Measurements from ENCODE around the gene TMEM117.
"Not testable (repeated sequence)": the region's sequence is repeated elsewhere in the genome, so short reads cannot be mapped to it uniquely, and the experiment has no call there.

TMEM117 gene

DNA sequence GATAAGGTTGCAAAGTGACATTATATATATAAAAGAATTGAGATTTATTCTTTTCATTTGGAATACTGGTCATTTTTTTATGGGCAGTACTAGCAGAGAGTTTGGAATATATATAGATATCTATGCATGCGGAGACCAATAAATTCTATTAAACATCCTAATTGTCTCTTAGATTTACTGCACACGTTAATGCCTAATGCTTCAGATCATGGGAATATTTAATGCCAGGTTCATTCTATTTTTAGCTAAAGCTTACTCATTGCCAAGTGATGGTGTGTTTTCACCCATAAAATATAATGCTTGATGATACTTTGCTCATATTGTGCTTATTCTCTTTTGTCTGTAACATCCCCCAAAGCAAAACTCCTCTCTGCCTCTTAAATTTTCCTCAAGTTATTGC lies 264.4 kb downstream of the TMEM117 start:
- DNase-seq (ENCODE audit: low read depth), result no peak

DNA sequence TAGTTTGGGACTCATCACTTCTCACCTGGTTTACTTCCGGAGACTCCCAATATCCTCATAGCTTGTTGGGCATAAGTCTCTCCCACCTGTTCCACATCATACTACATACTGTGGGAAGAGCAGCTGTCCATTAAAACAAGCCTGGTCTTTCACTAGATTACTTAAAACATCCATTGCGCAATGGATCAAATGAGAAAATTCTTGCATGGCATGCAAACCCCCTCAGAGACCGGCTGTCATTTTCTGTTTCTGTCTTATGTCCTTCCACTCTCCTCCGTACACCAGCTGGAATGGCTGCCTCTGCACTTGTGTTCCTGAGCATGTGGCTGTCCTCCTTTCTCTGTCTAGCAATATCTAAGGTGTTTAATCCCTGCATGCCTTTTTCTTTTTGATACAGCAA lies 265.6 kb downstream of the TMEM117 start:
- no peak for DNase-seq (ENCODE audit: low read depth)

DNA sequence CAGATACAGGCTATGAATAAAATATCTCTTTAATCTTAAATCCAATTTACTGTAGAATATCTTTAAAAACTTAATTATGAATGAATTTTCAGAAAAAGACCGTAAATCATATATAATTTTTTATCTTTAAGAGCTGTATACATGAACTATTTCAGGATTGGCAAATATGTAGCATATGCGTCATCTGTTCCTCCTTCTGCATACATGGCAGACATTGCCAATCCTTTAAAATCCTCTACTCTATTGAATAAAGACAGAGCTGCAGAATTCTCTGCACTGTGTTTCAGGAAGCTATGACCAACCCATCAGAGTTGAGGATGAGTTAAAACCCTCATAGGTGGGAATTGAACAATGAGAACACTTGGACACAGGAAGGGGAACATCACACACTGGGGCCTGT lies 279.0 kb downstream of the TMEM117 start:
- DNase-seq (ENCODE audit: low read depth), result no peak

DNA sequence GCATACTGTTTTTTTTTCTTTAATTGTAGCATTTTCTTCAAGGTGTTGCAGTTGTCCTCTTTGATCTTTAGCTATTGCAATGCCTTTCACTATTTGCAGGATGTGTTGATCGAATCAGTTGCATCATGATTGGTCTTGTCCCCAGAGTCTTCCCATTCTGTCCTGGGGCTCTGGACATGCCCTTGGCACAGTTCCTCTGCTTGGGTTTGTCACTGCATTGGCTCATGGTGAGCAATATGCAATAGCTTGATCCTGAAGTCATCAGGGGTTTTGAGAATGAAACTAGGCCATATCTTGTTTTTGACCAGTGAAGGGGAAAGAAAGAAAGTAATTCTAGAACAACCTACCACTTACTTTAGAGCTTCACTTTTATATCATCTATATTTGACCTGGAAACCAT lies 281.5 kb downstream of the TMEM117 start:
- no peak for DNase-seq (ENCODE audit: low read depth)

- no peak for DNase-seq (ENCODE audit: low read depth)
Observed at GRCh38 chr12:44118946-44119345, 283.1 kb downstream of the TMEM117 start.

- no peak for DNase-seq (ENCODE audit: low read depth)
Observed at GRCh38 chr12:44126806-44127205, 290.9 kb downstream of the TMEM117 start.

- DNase-seq (ENCODE audit: low read depth), result no peak
Observed at GRCh38 chr12:44127966-44128710, 292.3 kb downstream of the TMEM117 start.

DNA sequence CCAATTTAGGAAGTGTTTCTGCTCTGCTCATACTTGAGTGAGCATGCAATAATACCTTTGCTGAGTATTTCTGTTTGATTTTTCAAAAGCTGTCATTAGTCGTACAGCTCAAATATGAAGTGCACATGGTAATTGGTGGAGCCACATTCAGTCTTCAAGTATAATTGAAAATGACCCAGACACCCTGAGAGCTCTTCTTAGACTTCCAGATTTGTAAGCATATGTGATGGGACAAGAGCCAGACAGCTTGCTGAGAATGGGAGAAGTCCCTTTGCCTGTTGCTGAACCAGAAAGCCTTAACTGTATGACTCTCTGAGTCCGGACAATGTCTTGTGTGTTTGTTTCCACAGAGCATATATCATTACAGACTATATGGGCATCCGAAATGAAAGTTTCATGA lies 307.3 kb downstream of the TMEM117 start:
- DNase-seq (ENCODE audit: low read depth), result no peak

GRCh38 chr12:44148936-44149335 lies 313.1 kb downstream of the TMEM117 start:
- DNase-seq (ENCODE audit: low read depth), result no peak

DNA sequence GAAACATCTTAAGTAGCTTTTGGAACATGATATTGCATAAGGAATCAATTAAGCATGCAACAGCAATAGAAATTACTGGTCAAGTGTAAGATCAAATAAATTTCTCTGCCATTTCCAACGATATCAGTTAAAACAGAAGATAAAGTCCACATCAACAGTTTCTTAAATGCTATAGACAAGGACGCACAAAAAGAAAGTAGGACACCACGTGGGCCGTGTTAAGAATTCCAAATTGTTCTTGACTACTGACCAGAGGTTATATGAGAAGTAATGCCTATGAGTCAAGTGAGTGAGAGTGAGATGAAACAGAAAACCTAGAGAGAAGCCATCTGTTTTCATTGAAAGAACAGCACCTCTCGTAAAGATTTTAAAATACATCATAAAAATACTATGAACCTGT lies 318.2 kb downstream of the TMEM117 start:
- no peak for DNase-seq (ENCODE audit: low read depth)

GRCh38 chr12:44155358-44155757 lies 319.5 kb downstream of the TMEM117 start:
- no peak for DNase-seq (ENCODE audit: low read depth)

- no peak for DNase-seq (ENCODE audit: low read depth)
Observed at GRCh38 chr12:44157359-44157758, 321.5 kb downstream of the TMEM117 start.

GRCh38 chr12:44158746-44159145 lies 322.9 kb downstream of the TMEM117 start:
- no peak for DNase-seq (ENCODE audit: low read depth)

- DNase-seq (ENCODE audit: low read depth), result no peak
Observed at GRCh38 chr12:44159216-44159615, 323.3 kb downstream of the TMEM117 start.

DNA sequence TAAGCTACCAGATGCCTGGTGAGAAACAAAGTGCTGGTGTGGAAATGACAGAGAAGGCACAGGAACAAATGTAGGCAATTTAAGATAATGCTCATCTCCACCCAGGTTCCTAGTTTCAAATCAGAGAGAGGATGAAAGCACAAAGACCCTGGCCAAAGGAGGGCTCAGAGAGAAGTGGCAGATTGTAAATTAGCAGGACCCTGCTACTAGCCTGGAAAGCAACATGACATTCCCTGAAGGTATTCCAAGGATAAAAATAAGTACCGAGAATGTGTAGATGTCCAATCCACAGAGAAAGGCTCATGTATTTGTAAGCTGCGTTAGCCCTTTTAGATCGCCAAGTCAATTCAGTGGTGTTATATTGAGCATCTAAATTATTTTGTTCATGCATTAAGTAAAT lies 324.0 kb downstream of the TMEM117 start:
- DNase-seq (ENCODE audit: low read depth), result no peak

GRCh38 chr12:44162961-44163360 lies 327.1 kb downstream of the TMEM117 start:
- DNase-seq (ENCODE audit: low read depth), result no peak

- DNase-seq (ENCODE audit: low read depth), result no peak
Observed at GRCh38 chr12:44174053-44174452, 338.2 kb downstream of the TMEM117 start.

- no peak for DNase-seq (ENCODE audit: low read depth)
Observed at GRCh38 chr12:44184499-44185206, 348.8 kb downstream of the TMEM117 start.

- no peak for DNase-seq (ENCODE audit: low read depth)
Observed at GRCh38 chr12:44193281-44193680, 357.4 kb downstream of the TMEM117 start.

DNA sequence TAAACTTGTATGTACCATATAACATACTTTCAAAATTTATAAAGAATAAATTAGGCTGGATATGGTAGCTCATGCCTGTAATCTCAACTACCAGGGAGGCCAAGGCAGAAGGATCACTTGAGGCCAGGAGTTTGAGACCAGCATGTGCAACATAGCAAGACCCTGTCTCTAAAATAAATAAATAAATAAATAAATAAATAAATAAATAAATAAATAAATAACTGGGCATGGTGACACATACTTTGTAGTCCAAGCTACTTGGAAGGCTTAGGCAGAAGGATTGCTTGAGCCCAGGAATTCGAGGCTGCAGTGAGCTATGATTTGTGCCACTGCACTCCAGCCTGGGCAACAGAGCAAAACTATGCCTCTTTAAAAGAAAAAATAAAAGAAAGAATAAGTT lies 359.8 kb downstream of the TMEM117 start:
- not testable (repeated sequence) for DNase-seq (ENCODE audit: low read depth)

- no peak for DNase-seq (ENCODE audit: low read depth)
Observed at GRCh38 chr12:44206045-44206444, 370.2 kb downstream of the TMEM117 start.

GRCh38 chr12:44217146-44217883 lies 381.4 kb downstream of the TMEM117 start:
- DNase-seq (ENCODE audit: low read depth), result no peak

DNA sequence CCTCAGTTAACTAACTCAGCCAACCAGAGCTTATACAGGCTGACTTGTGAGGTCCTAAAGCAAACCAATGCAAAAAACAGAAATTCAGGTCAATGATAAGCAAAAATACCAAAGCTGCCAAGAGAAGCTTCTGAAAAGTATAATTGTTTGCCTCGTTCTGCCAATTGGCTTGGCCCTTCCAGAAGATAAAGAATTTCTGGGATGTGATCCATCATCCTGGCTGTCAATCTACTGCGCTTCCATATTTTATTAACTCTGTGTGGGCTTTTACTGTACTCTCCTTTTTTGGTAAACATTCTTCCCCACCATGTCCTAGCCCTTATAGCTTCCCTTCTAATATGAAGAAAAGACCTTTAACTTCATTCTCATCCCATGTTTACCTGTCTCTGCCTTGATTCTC lies 387.9 kb downstream of the TMEM117 start:
- no peak for DNase-seq (ENCODE audit: low read depth)
